Fibroblast of pulmonary artery (primary cell): ENCODE results near the gene TMEM115.

Experiments
- DNase-seq: peaks from one replicate; pipeline ENCODE4 v3.0.0-alpha.2; 2010; ENCODE audit warnings: low read depth
- H3K4me3 ChIP-seq: replicated peaks from 2 replicates; pipeline ENCODE4 v1.5.1; 2011; ENCODE audit warnings: low read depth, mild to moderate bottlenecking, control low read depth, low read length, moderate library complexity
- CTCF ChIP-seq: IDR thresholded peaks from 2 replicates; pipeline ENCODE4 v1.5.1; 2011; ENCODE audit warnings: mild to moderate bottlenecking, control low read depth, low read length, inconsistent platforms; ENCODE audit errors: missing control alignments

The TMEM115 gene

GRCh38 chr3:50395070-50395860, 35.9 kb upstream of the TMEM115 start:
- no peak for TF ChIP-seq CTCF
- DNase-seq: no peak
- H3K4me3 ChIP-seq: no peak overlapping the region

- no peak for TF ChIP-seq CTCF
- DNase-seq: no peak
- no peak overlapping the region for H3K4me3 ChIP-seq
Observed at GRCh38 chr3:50393061-50393460, 33.7 kb upstream of the TMEM115 start.

GRCh38 chr3:50392101-50392715, 32.9 kb upstream of the TMEM115 start:
- no peak for DNase-seq
- H3K4me3 ChIP-seq: no peak overlapping the region
- no peak for TF ChIP-seq CTCF

GRCh38 chr3:50390508-50391224, 31.3 kb upstream of the TMEM115 start:
- no peak for TF ChIP-seq CTCF
- H3K4me3 ChIP-seq: no peak overlapping the region
- no peak for DNase-seq

- no peak overlapping the region for H3K4me3 ChIP-seq
- no peak for TF ChIP-seq CTCF
- DNase-seq: no peak
Observed at GRCh38 chr3:50389414-50389767, 30.1 kb upstream of the TMEM115 start.

- TF ChIP-seq CTCF: no peak
- H3K4me3 ChIP-seq: no peak overlapping the region
Observed at GRCh38 chr3:50388720-50389413, 29.5 kb upstream of the TMEM115 start.

More at GRCh38 chr3:50388720-50389413, 29.5 kb upstream of the TMEM115 start:
- no peak for DNase-seq
